HG03159 (cell line): ENCODE measurements around the gene FKBP3.
"Not testable (repeated sequence)": the region's sequence is repeated elsewhere in the genome, so short reads cannot be mapped to it uniquely, and the experiment has no call there.

Experiments
- ATAC-seq: cut with Tn5 transposase; IDR thresholded peaks from one replicate; pipeline ENCODE4 v1.9.1; 2021; ENCODE audit warnings: mild to moderate bottlenecking, moderate library complexity; ENCODE audit not compliant: unreplicated experiment

Gene FKBP3

DNA sequence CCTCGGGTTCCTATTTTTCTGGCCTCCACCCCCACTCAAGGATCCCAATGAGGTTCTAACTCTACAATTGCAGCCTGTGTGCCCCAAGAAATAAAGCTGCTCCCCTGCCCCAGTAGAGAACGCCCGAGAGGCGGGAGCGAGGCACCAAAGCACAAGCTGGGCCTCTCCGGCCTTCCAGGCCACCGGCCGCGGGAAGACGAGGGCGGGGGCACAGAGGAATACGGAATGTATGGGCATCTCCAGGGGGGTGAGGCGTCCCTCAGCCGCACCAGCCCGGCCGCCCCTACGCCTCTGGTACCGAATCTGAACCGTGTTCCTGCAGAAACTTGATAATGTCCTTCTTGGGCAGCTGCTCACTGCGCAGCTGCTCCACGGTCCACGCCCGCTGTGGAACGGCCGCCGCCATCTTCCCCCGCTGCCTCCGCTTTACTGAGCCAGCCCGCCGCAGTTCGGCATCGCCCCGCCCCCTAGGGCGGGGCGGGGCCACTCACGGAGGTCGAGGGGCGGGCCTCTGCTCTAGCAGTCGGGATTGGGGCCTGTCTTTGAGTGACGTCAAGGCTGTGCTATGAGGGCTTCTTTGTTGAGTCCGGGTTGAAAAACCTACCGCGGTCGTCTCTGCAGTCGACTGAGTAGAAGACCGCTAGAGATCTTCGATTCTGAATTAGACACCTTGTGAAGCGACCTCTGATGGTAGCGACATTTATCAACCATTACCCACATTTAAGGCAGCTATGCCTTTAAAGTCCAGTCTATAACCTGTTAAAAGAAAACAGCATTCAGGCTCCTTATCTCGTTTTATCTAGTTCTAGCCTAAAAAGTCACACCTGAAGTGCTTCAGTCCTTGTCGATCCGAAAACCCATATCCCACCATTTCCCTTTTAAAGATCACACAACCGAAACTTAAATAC, at the start of gene FKBP3:
TSS of gene FKBP3 (minus strand) at position 431 of the 908 bp plus-strand sequence. CDS start at position 406, 25 bp downstream.
- ATAC-seq = peak; percentile 93

DNA sequence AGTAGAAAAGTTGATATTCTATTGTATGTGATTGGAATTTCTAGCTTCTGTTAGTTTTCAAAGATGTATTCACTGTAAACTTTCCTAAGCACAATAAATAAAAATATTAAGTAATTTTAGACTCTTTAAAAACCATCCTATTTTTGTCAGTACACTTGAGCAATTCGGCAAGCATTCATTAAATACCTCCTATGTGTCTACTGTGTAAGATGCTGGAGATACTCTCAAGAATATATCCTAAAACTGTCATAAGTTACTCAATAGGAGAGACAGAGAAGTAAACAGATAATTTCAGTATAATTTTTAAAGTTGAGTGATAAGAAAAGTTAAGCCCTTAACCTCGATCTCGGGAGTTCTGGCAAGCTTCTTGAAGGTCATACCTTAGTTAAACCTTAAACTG, 47.5 kb upstream of the FKBP3 start:
- ATAC-seq = no peak

DNA sequence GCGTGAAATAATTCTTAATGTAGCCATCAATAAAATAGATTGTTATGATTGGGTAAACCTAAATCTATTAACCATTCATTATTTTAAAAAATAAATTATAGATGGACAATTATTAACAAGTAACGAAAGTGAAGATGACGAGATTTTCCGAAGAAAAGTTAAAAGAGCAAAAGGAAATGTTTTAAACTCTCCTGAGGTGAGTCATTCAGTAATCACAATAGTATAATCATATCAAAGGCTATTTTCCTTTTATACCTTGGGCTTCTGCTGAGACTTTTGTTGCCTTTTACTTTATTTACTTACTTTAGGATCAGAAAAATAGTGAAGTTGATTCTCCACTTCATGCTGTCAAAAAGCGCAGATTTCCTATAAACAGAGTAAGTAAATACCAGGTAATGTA, 47.0 kb upstream of the FKBP3 start:
- ATAC-seq = no peak

DNA sequence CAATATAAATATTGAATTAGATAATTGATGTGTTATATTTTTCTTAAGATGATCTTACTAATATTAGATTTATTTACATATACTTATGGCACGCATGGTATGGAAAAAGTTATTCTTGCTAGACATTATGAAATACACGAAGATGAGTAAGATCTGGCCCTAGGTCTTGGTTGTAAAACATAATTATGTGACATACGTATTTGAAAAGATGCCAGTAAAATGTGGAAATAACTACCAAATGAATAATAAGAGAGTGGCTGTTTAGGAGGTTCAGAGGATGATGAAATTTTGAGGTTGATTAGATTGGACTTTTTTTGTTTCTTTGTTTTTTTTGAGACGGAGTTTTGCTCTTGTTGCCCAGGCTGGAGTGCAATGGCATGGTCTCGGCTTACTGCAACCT, 42.8 kb upstream of the FKBP3 start:
- ATAC-seq = no peak

DNA sequence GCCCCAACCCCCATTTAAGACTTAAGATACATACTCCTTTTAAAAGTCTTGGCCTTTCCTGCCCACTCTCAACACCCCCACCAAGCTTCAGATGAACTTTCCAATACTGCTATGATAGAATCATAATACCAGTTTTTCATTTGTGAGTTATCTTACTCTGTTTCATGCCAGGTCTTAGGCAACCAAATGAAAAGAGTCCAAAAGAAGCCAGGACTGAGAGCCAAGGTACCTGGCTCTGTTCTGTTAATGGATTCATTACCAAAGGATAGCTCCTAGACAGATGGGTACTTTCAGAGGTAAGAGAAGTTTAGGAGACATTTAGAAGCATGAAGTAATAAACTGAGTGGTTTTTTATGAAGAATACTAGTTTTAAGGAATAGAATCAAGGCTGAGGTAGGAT, 35.6 kb upstream of the FKBP3 start:
- ATAC-seq = no peak

DNA sequence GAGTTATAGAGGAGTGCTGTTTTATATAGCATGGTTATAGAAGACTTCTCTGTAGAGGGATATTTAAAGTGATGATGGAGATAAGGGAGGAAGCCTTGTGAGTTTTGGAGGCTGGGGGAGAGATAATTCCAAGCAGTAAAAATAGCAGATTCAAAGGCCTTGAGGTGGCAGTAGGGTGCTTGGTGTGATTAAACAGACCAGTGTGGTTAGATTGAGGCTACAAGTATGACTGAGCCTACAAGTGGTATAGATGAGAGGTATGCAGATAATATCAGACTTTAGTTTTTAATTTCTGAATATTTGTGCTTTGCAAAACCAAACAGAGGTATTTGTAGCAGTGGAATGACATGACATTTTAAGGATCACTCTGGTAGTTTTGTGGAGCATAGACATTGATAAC, 21.8 kb upstream of the FKBP3 start:
- ATAC-seq = peak; percentile 58

DNA sequence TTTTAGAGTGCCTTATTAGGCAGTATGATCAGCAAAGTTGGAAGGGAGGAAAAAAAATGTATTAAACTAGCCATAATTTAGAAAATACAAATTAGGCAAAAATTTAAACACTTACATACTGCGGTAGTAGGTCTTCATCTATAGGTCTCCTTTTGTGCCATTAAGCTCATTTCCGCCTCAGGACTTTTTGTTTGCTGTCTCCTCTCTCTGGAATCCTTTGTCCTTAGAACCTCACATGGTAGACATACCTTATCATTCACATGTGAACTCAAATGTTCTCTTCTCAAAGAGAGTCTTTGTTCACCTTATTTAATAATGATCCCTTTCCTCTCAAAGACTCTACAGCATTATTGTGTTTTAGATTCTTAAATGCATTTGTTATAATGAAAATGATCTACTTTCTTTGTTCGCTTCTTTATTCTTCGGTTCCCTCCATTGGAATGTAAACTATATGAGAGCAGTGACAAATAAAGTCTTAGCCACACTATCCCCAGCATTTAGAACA, 16.2 kb upstream of the FKBP3 start:
- no peak for ATAC-seq

DNA sequence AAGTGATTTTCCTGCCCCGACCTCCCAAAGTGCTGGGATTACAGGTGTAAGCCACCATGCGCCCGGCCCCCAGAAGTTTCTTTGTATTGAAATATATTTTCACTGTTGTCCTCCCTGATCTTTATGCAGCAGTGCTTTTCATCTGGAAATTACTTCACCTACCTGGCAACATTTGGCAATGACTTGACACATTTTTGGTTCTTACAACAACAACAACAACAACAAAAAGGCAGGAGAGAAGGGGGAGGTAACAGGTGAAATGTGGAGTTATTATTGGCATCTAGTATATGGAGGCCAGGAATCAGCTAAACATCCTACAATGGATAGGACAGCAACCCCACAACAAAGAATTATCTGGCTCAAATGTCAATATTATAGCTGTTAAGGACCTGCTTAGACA, 15.3 kb upstream of the FKBP3 start:
- no peak for ATAC-seq

DNA sequence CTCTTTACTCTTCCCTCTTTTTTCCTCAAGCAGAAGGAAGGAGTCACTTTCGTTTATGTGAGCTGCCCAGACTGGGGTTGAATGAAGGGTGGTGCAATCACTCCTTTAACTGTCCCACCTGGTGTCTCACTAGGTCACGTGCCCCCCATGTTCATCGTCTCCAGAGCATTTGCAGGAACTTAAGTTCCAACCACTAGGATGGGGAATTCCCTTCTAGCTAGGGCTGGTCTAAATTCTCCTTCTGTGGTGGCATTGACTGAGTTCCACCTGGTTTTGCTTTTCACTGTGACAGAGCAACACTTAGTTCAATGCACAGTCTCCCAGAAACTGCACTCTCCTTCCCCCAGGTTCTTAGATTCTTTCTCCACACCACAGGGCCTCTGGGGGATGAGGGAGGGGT, 10.9 kb upstream of the FKBP3 start:
- ATAC-seq = peak; percentile 54

DNA sequence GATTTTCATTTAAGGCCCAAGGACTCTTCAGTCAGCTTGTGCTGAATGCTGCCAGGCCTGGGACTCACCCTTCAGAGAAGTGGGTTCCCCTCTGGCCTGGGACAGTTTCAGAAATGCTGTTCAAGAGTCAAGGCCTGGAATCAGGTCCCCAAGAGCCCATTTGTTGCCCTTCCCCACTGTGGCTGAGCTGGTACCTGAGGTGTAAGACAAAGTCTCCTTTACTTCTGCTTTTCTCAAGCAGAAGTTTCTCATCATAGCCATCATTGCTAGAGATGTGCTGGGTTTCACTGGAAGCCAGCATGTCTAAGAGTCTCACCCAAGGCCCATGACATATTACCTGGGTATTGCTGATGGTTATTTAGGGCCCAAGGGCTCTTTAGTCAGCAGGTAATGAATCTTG, 10.4 kb upstream of the FKBP3 start:
- ATAC-seq = peak; percentile 70

DNA sequence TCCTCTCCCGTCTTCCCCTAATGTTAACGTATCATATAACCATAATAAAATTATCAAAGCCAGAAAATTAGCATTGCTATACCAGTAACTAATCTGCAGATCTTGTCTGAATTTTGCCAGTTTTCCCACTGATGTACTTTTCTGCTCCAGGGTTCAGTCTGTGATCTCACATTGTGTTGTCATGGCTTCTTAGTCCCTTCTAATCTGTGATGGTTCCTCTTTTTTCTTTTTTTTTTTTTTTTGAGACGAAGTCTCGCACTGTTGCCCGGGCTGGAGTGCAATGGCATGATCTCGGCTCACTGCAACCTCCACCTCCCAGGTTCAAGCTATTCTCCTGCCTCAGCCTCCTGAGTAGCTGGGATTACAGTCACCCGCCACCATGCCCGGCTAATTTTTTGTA, 7.8 kb upstream of the FKBP3 start:
- not testable (repeated sequence) for ATAC-seq

DNA sequence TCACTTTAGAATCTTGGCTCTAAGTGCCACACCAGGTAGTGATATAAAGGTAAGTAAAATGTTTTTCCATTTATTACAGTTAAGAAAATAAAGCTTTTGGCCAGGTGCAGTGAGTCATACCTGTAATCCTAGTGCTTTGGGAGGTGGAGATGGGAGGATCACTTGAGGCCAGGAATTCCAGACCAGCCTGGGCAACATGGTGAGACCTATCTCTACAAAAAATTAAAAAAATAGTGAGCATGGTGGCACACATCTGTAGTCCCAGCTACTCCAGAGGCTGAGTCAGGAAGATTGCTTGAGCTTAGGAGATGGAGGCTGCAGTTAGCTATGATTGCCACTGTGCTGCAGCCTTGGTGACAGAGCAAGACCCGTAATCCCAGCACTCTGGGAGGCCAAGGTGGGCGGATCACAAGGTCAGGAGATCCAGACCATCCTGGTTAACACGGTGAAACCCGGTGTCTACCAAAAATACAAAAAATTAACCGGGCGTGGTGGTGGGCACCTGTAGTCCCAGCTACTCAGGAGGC, 6.4 kb upstream of the FKBP3 start:
- ATAC-seq = no peak

DNA sequence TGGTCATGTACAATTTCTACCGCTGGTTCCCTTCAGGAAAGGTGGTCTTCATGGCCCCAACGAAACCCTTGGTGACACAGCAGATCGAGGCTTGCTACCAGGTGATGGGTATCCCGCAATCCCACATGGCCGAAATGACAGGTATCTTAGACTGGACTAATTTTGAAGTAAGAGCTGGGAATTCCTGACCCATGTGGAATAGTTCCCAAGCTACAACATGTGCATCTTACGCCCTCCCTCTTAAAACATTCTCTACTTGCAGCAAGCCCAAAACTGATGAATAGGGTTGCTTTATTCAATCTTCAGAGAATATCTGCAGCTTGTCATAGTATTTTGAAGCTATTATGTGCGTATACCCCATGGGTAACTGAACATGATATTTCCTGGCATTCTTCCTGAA, 2.1 kb upstream of the FKBP3 start:
- no peak for ATAC-seq

DNA sequence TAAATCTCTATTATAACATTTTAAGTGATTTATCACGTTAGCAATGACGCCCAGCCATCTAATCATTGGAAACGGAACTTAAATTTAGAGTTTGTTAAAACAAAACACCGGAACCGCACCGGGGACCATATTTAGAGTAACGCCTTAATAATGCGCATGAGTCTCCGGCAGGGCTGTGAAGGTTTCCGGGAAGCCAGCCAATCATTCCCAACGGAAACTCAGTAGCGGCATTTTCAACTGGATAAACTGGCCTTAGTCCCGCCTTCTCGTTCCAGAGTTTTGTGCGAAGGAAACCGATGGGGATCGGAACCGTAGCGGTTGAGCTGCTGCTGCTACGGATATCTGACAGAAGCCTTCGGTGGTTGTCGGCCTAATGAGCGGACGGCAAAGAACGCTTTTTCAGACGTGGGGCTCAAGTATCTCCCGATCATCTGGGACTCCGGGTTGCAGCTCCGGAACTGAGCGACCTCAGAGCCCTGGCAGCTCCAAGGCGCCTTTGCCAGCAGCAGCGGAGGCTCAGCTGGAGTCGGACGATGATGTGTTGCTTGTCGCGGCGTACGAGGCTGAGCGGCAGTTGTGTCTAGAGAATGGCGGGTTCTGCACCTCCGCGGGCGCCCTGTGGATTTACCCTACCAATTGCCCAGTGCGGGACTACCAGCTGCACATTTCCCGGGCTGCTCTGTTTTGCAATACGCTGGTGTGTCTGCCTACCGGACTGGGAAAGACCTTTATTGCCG, 1.5 kb upstream of the FKBP3 start, which contains the start of gene FANCM:
TSS of gene FANCM (plus strand) at position 272 of the 737 bp plus-strand sequence. CDS start at position 374, 102 bp downstream.
- peak; percentile 38 for ATAC-seq

DNA sequence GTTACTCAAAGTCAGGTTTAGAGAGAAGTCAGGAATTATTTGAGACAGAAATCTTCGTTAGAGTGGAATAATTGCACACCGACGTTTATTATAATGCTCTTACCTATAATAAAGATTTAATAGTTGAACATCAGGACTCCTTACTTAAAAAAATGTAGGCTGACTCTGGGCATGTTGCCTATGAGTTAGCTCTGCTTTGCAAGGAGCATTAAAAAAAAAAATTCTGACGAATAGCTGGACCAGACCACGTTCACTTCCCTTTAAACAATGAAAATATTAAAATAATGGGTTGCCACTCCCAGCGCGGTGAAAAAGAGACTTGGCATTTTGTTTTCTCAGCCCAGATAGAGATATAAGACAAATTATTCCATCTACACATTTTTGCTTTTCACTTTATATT, 875 bp upstream of the FKBP3 start:
- ATAC-seq = no peak

DNA sequence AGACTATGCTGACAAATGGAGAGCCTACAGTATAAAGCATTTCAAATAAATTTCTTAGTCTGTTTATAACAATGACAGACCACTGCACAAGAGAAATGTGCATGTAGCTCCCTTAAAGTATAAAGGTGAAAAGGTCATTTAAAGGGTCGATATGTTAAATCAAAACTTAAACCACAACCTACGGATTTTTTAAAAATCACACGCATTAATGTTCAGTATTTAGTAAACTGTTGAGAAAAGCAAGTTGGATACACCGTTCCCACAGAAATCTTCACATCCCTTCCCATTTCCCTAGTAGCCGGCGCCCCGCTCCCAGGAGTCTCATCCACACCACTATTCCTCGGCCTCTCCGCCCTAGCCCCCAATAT, 614 bp downstream of the FKBP3 start:
- ATAC-seq = no peak

DNA sequence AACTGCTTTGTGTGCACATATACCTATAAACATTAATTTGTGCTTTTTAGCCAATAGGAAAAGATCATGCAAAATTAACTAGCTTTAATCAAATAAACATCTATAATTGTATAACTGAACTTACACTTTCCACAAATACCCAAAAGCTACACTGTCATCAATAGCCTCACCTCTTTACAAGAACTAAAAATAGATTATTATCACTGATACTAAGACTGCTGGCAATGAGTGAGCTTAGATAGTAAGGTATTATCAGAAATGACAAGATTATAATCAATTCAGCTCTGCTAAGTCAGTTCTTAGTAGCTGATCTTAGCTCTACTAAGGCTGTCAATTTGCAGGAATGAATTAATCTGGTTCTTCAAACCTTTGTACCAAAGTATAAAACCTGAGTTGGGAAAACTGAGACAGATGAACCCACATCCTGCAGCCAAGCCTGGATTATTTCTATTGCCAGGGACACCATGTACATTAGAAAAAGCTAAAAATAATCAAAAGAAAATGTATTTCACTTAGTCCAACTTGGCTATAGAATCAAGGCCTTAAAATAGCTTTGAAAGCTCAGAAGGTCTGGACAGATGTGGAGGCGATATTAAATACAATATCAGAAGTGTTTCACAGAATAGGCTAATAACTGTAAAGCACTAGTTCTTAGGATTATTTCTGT, 5.2 kb downstream of the FKBP3 start:
- no peak for ATAC-seq

DNA sequence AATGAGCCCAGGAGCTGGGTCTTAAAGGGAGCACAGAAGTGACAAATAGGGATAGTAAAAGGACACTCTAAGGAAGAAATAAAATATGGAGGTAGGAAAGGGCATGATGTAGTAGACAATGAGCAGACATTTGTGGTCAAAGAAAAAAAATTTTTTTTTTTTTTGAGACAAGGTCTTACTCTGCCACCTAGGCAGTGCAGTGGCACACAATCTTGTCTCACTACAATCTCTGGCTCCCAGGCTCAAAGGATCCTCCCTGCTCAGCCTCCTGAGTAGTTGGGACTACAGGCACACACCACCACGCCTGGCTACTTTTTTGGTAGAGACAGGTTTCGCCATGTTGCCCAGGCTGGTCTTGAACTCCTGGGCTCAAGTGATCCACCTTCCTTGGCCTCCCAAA, 8.5 kb downstream of the FKBP3 start:
- no peak for ATAC-seq

DNA sequence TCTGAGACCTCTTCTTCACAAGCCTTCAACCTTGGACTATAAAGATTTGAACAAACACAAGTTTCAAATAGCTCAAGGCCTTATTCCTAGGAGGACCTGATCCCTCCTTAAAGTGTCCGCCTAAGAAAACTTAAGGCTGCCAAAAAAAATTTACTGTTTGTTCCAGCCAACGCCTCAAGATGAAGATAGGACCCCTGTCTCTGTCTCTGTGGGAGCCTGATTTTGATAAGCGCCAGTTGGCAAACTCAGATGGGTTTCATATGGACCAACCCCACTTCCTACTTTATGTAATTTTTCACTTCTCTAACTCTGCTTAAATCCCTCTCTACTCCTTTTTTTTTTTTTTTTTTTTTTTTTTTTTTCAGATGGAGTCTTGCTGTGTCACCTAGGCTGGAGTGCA, 11.0 kb downstream of the FKBP3 start:
- ATAC-seq = no peak

DNA sequence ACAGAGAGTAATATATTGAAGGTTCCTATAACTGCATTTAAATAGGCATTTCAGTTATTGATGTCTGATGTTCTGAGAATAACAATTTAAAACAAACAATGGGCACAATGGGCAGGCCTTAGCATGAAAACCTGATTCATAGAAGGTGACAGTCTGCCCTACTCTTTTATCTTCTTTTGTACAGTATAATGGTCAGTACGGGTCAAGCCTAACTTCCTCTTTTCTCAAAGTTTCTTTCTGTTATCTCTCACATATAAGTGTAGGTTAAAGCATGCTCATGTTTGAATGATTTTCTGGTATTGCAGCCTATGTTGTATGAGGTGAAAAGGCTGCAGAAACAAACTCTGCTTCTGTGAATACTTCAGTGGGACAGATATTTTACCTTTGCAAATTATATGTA, 14.2 kb downstream of the FKBP3 start:
- no peak for ATAC-seq

DNA sequence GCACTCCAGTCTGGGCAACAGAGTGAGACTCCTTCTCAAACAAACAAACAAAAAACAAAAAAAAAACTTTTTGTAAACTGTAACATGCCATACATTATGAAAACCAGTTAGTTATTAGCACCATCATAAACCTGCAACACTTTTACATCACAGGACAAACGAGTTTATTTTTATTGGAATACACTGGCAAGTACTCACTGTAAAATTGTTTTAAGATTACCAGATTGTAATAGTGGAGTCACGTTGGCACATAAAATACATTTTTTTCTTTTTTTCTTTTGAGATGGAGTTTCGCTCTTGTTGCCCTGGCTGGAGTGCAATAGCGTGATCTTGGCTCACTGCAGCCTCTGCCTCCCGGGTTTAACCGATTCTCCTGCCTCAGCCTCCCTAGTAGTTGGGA, 15.7 kb downstream of the FKBP3 start:
- no peak for ATAC-seq
